GM12892 (cell line): Measurements from ENCODE around the gene SEMA3F.

ENCODE experiments used
- POLR2A ChIP-seq: IDR thresholded peaks from 2 replicates; pipeline ENCODE4 v1.6.1; 2011; ENCODE audit warnings: low read depth, low read length, control low read depth
- TAF1 ChIP-seq: IDR thresholded peaks from 2 replicates; pipeline ENCODE4 v1.6.1; 2011; ENCODE audit warnings: low read depth, mild to moderate bottlenecking, control low read depth, low read length, borderline replicate concordance

- TF ChIP-seq POLR2A (peak; percentile 21; the same call in 1 of the 2 replicates), TAF1 (no peak)
These were observed 32.3 kb upstream of the SEMA3F start for GRCh38 chr3:50122661-50123391.
